ENCODE measurements around the gene SFI1.

DNA sequence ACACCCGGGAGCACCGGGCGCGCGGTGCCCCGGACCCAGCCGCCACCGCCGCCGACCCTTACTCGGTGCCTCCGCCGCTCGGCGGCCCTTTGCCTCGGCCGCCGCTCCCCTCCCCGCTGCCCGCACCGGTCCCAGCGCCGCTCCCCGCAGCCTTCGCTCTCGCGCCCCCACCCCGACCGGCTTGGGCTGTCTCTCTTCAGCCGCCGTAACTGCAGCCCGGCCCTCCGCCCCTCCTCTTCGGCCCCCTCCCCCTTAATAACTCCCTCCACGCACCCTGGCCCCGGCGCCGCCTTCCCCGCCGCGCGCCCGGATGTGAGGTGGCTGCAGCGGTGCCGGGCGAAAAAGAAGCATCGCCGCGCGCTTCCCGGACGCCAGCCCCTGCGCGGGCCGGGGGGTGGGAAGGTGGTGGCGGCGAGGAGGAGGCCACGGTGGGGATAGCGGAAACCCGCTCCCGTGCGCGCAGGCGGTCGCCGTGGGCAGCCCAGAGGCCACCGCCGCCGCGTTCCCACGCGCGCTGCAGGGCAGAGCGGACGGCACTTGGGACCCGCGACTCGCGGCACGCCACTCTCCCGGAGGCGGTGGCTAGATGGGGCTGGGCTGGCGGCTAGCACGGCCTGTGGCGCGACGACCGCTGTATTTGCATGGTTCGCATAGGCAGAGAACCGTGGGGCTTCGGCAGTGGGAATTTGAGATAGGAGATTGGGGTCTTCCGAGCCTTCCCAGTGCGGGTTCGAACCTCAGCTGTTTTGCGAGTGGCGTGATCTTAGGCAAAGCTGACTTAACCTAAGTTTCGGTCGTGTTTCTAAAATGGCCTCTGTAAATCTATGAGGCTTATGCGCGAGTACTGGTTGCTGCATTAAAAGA lies 6.5 kb upstream of the SFI1 start, which contains the start of gene EIF4ENIF1:
- peak; percentile 80 for TF ChIP-seq POLR2A (IDR thresholded peaks at IDR 0.05; ENCODE audit: low read length)
- TF ChIP-seq GATA1 (IDR thresholded peaks at IDR 0.05; ENCODE audit: low read depth, low read length): no peak
